Epithelial cell of alveolus of lung (primary cell): ENCODE measurements around the gene MRPS15. TPM values are rescaled to one million over a fixed set of nuclear protein-coding genes. Genes with fewer than 3 reads are reported as not detected.

Experiments used
- total RNA-seq: library from RNA; depleted of rRNA; stranded (reverse); fragments of >200 nt; gene quantifications from 2 replicates; pipeline ENCODE4 v1.2.1, GENCODE V29; 2015

The MRPS15 gene
- total RNA-seq, result 79.3 and 108 TPM in 2 replicates

GRCh38 chr1:36463803-36464604 lies at the start of gene MRPS15:
Gene MRPS15 (minus strand): TSS chr1:36464384. CDS start chr1:36464275, 109 bp downstream.

GRCh38 chr1:36482724-36483388 lies 18.7 kb upstream of the MRPS15 start, which contains the start of gene CSF3R:
Gene CSF3R (minus strand): TSS chr1:36482913. CDS start chr1:36479496, 3,417 bp downstream.

GRCh38 chr1:36450270-36450918 lies 13.8 kb downstream of the MRPS15 start, which contains the start of gene OSCP1:
Gene OSCP1 (minus strand): TSS chr1:36450451. CDS start chr1:36450369, 82 bp downstream.

Other genes starting within 250 kb of the MRPS15 start
- gene THRAP3, start 239.9 kb downstream of the MRPS15 start, total RNA-seq, result 80.8 and 120 TPM in 2 replicates
- 1.3 and 4.9 TPM in 2 replicates for gene SH3D21, start 158.0 kb downstream of the MRPS15 start, total RNA-seq
- gene EVA1B, start 140.7 kb downstream of the MRPS15 start, total RNA-seq, result 239 and 247 TPM in 2 replicates
- gene STK40, start 78.5 kb downstream of the MRPS15 start, total RNA-seq, result 10.7 and 14.4 TPM in 2 replicates
- gene LSM10, start 66.5 kb downstream of the MRPS15 start, total RNA-seq, result 28.8 and 36.8 TPM in 2 replicates
- 10.5 and 11.9 TPM in 2 replicates for gene OSCP1, start 13.9 kb downstream of the MRPS15 start, total RNA-seq
- gene CSF3R, start 18.5 kb upstream of the MRPS15 start, total RNA-seq, result under 0.01 and 4.0 TPM in 2 replicates